GM21360 (cell line): ENCODE measurements around the gene ZFP90.
"Not testable (repeated sequence)": the region's sequence is repeated elsewhere in the genome, so short reads cannot be mapped to it uniquely, and the experiment has no call there.

Experiments used
- ATAC-seq: cut with Tn5 transposase; IDR thresholded peaks from one replicate; pipeline ENCODE4 v1.9.1; 2021; ENCODE audit warnings: mild to moderate bottlenecking, moderate library complexity; ENCODE audit not compliant: unreplicated experiment

Gene ZFP90

DNA sequence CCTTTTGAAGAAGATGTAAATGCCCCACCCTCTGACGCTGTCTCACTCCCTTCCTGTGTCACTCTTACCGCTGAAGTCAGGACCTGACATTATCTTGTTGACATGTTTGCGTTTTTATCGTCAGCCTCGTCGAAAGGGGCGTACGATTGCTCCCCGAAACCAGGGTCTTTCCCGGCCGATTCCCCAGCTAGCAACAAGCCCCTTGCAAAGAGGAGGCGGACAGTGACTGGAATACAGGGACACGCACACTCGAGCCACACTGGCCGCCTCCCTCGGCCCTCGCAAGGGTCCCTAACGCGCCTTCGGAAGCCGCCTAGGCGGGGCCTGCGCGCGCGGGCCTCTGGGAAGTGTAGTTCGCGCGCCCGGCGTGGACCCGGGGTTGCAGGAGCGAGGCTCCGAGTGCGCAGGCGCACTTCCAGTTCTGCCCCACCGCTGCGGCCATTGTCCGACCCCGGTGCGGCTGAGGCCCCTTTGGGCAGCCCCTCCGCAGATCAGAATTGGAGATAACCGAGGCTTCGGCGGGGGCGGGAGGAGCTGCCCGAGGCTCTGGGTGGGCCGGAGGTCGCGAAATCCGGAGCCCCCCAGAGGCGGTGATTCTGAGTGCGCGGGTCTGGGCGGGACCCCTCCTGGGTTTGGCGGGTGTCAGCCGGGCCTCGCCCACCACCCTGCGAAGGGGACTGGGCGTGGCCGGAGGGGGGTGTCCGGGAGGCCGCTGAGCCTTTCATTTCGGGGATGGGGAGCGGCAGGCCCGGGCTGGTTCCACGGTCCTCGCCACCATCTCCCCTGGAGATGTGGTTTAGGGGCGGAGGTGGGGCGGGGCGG, at the start of gene ZFP90:
TSS of gene ZFP90 (plus strand) at position 412 of the 822 bp plus-strand sequence. CDS start 502 bp downstream, outside the sequence.
- peak; percentile 89 for ATAC-seq

- no peak for ATAC-seq
Observed at GRCh38 chr16:68490358-68490757, 48.7 kb upstream of the ZFP90 start.

DNA sequence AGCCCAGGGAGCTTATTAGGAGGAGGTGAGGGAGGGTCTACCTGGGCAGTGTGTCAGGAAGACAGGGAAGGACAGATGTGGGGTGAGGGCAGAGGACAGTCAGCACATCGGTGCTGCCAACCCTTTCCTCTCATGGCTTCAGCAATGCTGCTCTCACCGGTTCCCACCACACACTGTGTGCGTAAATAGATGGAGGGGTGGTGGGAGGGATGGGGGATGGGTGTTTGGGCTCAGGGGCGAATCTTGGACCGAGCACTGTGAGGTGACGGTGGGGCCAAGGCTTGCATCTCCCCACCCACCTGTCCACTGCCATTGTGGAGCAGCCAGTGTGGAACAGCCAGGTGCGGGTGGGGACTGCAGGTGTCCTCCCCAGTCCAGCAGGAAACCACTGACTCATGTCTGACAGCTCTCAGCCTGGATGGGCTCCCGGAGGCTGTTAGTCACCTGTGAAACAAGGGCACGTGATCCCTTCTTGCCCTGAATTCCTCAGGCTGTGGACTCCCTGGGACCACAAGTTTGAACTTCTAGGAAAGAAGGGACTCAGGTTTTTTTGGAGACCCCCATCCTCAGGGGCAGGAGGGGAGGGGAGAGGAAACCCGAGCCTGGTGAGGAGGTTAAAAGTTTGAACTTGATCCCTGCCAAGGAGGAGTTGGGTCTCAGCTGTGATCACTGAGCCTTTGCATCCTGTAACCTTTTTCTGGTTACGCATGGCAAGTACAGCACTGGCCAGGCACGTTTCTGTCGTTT, 48.1 kb upstream of the ZFP90 start:
- no peak for ATAC-seq

GRCh38 chr16:68491576-68491950, 47.5 kb upstream of the ZFP90 start:
- ATAC-seq = no peak

DNA sequence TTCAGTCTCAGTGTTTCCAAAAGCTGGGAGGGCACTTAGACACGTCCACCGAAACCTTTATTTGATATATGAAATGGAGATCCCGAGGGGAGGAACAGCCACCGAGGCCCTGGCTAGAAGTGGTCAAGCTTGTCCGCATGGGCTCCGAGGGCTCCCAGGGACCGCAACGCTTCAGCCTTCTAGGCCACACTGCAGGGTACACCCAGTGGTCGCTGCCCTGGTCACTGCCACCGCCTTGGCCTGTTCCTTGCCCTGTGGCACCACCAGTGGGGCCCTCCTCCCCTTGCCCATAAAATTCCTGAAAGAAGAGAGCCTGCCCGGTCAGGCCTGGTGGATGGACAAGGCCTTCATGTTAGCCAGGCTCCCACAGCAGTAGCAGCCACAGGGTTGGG, 46.9 kb upstream of the ZFP90 start:
- no peak for ATAC-seq

- ATAC-seq = no peak
Observed at GRCh38 chr16:68492543-68493411, 46.3 kb upstream of the ZFP90 start.

GRCh38 chr16:68493412-68494070, 45.5 kb upstream of the ZFP90 start:
- ATAC-seq = no peak

- not testable (repeated sequence) for ATAC-seq
Observed at GRCh38 chr16:68494261-68494660, 44.8 kb upstream of the ZFP90 start.

- no peak for ATAC-seq
Observed at GRCh38 chr16:68496689-68497088, 42.4 kb upstream of the ZFP90 start.

DNA sequence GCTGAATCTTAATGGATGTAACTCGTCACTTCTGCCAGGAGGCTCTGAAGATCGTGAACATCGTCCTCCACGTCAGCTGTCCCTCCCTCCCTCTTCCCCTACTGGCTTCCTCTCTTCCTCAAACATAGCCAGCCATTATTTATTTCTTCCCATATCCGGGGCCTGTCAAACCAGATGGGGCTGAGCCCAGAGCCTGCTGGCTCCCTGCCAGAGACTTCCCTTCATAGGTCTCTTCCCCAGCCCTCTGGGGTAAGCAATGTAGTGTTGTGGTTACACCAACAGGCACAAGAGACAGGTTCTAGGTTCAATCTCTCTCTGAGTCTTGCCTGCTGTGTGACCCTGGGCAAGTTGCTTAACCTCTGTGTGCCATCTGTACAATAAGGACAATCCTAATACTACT, 40.1 kb upstream of the ZFP90 start:
- ATAC-seq = no peak

- no peak for ATAC-seq
Observed at GRCh38 chr16:68503334-68503733, 35.8 kb upstream of the ZFP90 start.

- no peak for ATAC-seq
Observed at GRCh38 chr16:68504066-68504465, 35.0 kb upstream of the ZFP90 start.

- ATAC-seq = no peak
Observed at GRCh38 chr16:68506331-68507053, 32.6 kb upstream of the ZFP90 start.

- no peak for ATAC-seq
Observed at GRCh38 chr16:68508013-68508412, 31.1 kb upstream of the ZFP90 start.

GRCh38 chr16:68508641-68509240, 30.4 kb upstream of the ZFP90 start:
- ATAC-seq = no peak

- no peak for ATAC-seq
Observed at GRCh38 chr16:68509381-68509780, 29.7 kb upstream of the ZFP90 start.

DNA sequence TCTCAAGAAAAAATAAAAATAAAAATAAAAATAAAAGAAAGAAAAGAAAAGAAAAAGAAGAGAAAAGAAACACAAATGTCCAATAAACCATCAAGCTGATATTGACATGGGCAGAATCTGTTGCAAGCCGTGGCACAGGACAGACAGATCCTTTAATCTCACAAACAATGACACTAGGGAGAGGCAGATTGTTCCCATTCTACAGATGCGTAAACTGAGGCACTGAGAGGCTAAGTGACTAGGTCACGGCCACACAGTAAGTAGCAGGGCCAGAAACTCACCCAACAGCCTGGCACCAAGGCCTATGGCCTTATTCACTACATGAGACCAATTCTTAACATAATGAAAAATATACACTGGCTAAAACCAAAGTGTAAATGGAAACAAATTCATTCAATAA, 28.3 kb upstream of the ZFP90 start:
- no peak for ATAC-seq

GRCh38 chr16:68512183-68512582, 26.9 kb upstream of the ZFP90 start:
- no peak for ATAC-seq

GRCh38 chr16:68512742-68513141, 26.3 kb upstream of the ZFP90 start:
- no peak for ATAC-seq

DNA sequence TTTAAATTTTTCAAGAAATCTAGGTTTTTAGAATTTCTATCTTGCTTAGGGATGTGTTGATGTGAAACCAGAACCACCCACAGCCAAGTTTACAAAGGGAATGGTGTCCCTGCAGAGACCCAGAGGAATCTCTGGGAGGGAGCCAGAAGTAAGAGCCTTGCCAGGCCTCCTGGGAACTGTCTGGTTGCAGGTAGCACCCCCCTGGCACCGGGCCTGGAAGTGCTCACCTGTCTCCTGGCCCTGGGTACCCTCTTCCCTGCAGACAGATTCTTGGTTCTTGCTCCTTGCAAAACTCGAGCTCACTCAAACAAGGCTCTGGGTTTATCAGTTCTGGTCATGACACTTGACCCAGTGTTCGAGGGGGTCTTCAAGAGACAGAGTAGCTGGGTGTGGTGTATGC, 24.6 kb upstream of the ZFP90 start:
- ATAC-seq = no peak
